Measurements from ENCODE around the gene TTC7B. TPM values are rescaled to one million over a fixed set of nuclear protein-coding genes. Genes with fewer than 3 reads are reported as not detected.

The TTC7B gene
- total and polyA plus RNA-seq, 2 donors (not counting 1 experiment from before 2014, with no cell fraction given): 0.36 to 3.2 TPM

- Mint-ChIP-seq H3K27ac (no peak overlapping the region), H3K9me3 (ENCODE audit: insufficient read depth) (no peaks in the 10 kb centered on the region)
- 92% methylated on average over 3 of the region's 5 CpGs for WGBS (ENCODE audit: insufficient coverage)
Measured at GRCh38 chr14:90651271-90651804, 164.9 kb downstream of the TTC7B start.

More at GRCh38 chr14:90651271-90651804, 164.9 kb downstream of the TTC7B start:
- ATAC-seq (ENCODE audit: low read depth): no peak
- H3K4me2 ChIP-seq (replicated peaks; ENCODE audit: low read depth, low read length, poor library complexity, severe bottlenecking): no peak overlapping the region
- no peak overlapping the region for H2AFZ ChIP-seq (ENCODE audit: insufficient read depth, low read depth, low read length, poor library complexity, severe bottlenecking)
- no peak overlapping the region for H3K9ac ChIP-seq (ENCODE audit: low read length)
- H3K79me2 ChIP-seq (ENCODE audit: control insufficient read depth, insufficient read depth, low read length): no peaks in the 10 kb centered on the region
- H3K27me3 ChIP-seq (replicated peaks in 1 of 4; ENCODE audit: control extremely low read depth in 1 of 4, control insufficient read depth in 3 of 4, insufficient read depth in 4 of 4, low read length in 3 of 4): peaks cover 0 to 2% (median 0%) of the 10 kb centered on the region in 4 experiments
- H3K36me3 ChIP-seq (replicated peaks in 1 of 2; ENCODE audit: control extremely low read depth in 1 of 2, control insufficient read depth in 1 of 2, extremely low read depth in 1 of 2, insufficient read depth in 2 of 2, low read length in 1 of 2): no peaks in the 10 kb centered on the region
- no peaks in the 10 kb centered on the region for H3K9me3 ChIP-seq (ENCODE audit: control extremely low read depth in 1 of 3, control insufficient read depth in 2 of 3, insufficient read depth in 1 of 3, low read length in 2 of 3)
- DNase-seq: no peak
- no peaks in the 10 kb centered on the region for H4K20me1 ChIP-seq (ENCODE audit: control insufficient read depth, insufficient read depth, low read length, poor library complexity, severe bottlenecking)
- CTCF ChIA-PET: interaction anchor here (1.1 kb wide), 1 partner anchor 10 kb away, joined by 3 read pairs; no protein-coding TSS in a partner anchor
- intact Hi-C loops (cut with micrococcal nuclease): no loop called here
- H3K27ac ChIP-seq (ENCODE audit: low read length in 2 of 2): no peak overlapping the region
- H3K4me3 ChIP-seq (ENCODE audit: control extremely low read depth in 1 of 5, extremely low read depth in 1 of 5, insufficient read depth in 1 of 5, low read depth in 2 of 5, low read length in 4 of 5): no peak overlapping the region
- TF ChIP-seq CTCF (IDR thresholded peaks at IDR 0.05) (no peak), EZH2 (IDR thresholded peaks at IDR 0.05; ENCODE audit: borderline replicate concordance, insufficient read depth, low read depth, low read length, poor library complexity, severe bottlenecking) (no peak)
- peaks cover 11% of the 10 kb centered on the region for H3K27me3 Mint-ChIP-seq
- H3K4me1 Mint-ChIP-seq: no peaks in the 10 kb centered on the region
- no peak overlapping the region for H3K4me3 Mint-ChIP-seq
- no peaks in the 10 kb centered on the region for H3K4me1 ChIP-seq (ENCODE audit: control insufficient read depth in 2 of 2, insufficient read depth in 2 of 2, low read length in 2 of 2)
- POLR2A ChIA-PET: no interaction called here
